CD4-positive, alpha-beta T cell treated with Interleukin-15 for 4 hours (primary cell): ENCODE measurements around the gene TBC1D3L.
"Not testable (repeated sequence)": the region's sequence is repeated elsewhere in the genome, so short reads cannot be mapped to it uniquely, and the experiment has no call there.

Source experiments
- DNase-seq: peaks from one replicate; pipeline ENCODE4 v3.0.0-alpha.2; 2020; ENCODE audit warnings: low spot score

The TBC1D3L gene

GRCh38 chr17:37988960-37989359, at the start of gene TBC1D3L:
TSS of gene TBC1D3L (minus strand) at chr17:37989060. CDS start at chr17:37987520, 1,540 bp downstream.
- DNase-seq: not testable (repeated sequence)

- not testable (repeated sequence) for DNase-seq
These were observed 14.8 kb upstream of the TBC1D3L start, which contains the start of gene TBC1D3D for GRCh38 chr17:38003676-38004075. TSS of gene TBC1D3D (plus strand) at chr17:38003976. CDS start at chr17:38005561, 1,585 bp downstream.
